Liver (tissue), 3 donors: Measurements from ENCODE around the gene ZMYND8.

Experiments
- EGR1 ChIP-seq, 2 donors: IDR thresholded peaks; 2 replicates each; pipeline ENCODE4 v1.6.1; 2016 to 2018; ENCODE audit warnings: antibody characterized with exemption in 2 of 2, low read depth in 2 of 2
- FOXA1 ChIP-seq: IDR thresholded peaks from 2 replicates; pipeline ENCODE4 v1.6.1; 2016; ENCODE audit warnings: antibody characterized with exemption
- FOXA2 ChIP-seq: IDR thresholded peaks from 2 replicates; pipeline ENCODE4 v1.6.1; 2016; ENCODE audit warnings: antibody characterized with exemption
- GABPA ChIP-seq, 2 donors: IDR thresholded peaks in 1 of 2; conservative IDR thresholded peaks in 1 of 2; 2 replicates each; pipeline ENCODE4 v1.6.1; 2016; ENCODE audit warnings: antibody characterized with exemption in 2 of 2, mild to moderate bottlenecking in 1 of 2, moderate library complexity in 1 of 2
- JUND ChIP-seq, 2 donors: IDR thresholded peaks; 2 replicates each; pipeline ENCODE4 v1.6.1; 2016; ENCODE audit warnings: antibody characterized with exemption in 2 of 2
- RAD21 ChIP-seq, 2 donors: IDR thresholded peaks; 2 replicates each; pipeline ENCODE4 v1.6.1; 2016; ENCODE audit warnings: antibody characterized with exemption in 2 of 2, mild to moderate bottlenecking in 2 of 2
- RXRA ChIP-seq, 2 donors: IDR thresholded peaks; 2 replicates each; pipeline ENCODE4 v1.6.1; 2017 to 2018; ENCODE audit warnings: antibody characterized with exemption in 2 of 2, mild to moderate bottlenecking in 1 of 2
- TAF1 ChIP-seq: conservative IDR thresholded peaks from 2 replicates; pipeline ENCODE4 v1.6.1; 2016; ENCODE audit warnings: antibody characterized with exemption, mild to moderate bottlenecking
- YY1 ChIP-seq: IDR thresholded peaks from 2 replicates; pipeline ENCODE4 v1.6.1; 2016; ENCODE audit warnings: antibody characterized with exemption, mild to moderate bottlenecking
- TF ChIP-seq, protein P1 (sequence below): fragments of 150-350 bp; IDR thresholded peaks from 2 replicates; pipeline ENCODE4 v1.5.1; 2017; ENCODE audit warnings: improper control_type of control experiment, low read depth, low read length; ENCODE audit not compliant: missing input control
- TF ChIP-seq, protein P2 (sequence below): IDR thresholded peaks from 2 replicates; pipeline ENCODE4 v1.6.1; 2016; ENCODE audit warnings: antibody characterized with exemption
- TF ChIP-seq, protein P3 (sequence below): IDR thresholded peaks from 2 replicates; pipeline ENCODE4 v1.6.1; 2016; ENCODE audit warnings: antibody characterized with exemption
- donor health status: healthy.
- donor health status: healthy.

DNA sequence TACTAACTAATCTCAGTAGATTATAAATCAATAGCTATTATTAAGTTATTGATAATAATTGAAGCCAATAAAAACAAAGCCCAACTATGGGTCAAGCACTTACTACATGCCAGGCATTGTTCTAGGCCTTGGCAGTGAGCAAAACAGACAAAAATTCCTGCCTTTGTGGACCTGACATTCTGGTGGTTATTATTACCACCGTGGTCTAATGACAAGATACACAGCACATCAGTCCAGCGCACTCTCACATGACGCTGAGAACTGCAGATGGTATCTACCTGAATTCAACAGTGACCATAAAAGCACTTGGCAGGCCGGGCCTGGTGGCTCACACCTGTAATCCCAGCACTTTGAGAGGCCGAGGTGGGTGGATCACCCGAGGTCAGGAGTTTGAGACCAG is 121.4 kb downstream of the ZMYND8 start:
- TF ChIP-seq FOXA2 (no peak), YY1 (no peak), FOXA1 (no peak), RXRA (IDR thresholded peaks at IDR 0.05) (no peak), JUND (IDR thresholded peaks at IDR 0.05) (no peak), GABPA (IDR thresholded peaks at IDR 0.05 in 1 of 2, conservative IDR thresholded peaks at IDR 0.05 in 1 of 2) (no peak), RAD21 (IDR thresholded peaks at IDR 0.05) (no peak), TAF1 (no peak), EGR1 (IDR thresholded peaks at IDR 0.05; ENCODE audit: low read depth in 2 of 2) (no peak)
- TF ChIP-seq, protein P1, sequence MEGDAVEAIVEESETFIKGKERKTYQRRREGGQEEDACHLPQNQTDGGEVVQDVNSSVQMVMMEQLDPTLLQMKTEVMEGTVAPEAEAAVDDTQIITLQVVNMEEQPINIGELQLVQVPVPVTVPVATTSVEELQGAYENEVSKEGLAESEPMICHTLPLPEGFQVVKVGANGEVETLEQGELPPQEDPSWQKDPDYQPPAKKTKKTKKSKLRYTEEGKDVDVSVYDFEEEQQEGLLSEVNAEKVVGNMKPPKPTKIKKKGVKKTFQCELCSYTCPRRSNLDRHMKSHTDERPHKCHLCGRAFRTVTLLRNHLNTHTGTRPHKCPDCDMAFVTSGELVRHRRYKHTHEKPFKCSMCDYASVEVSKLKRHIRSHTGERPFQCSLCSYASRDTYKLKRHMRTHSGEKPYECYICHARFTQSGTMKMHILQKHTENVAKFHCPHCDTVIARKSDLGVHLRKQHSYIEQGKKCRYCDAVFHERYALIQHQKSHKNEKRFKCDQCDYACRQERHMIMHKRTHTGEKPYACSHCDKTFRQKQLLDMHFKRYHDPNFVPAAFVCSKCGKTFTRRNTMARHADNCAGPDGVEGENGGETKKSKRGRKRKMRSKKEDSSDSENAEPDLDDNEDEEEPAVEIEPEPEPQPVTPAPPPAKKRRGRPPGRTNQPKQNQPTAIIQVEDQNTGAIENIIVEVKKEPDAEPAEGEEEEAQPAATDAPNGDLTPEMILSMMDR, result no peak
- TF ChIP-seq, protein P2, sequence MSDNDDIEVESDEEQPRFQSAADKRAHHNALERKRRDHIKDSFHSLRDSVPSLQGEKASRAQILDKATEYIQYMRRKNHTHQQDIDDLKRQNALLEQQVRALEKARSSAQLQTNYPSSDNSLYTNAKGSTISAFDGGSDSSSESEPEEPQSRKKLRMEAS, result no peak
- TF ChIP-seq, protein P3, sequence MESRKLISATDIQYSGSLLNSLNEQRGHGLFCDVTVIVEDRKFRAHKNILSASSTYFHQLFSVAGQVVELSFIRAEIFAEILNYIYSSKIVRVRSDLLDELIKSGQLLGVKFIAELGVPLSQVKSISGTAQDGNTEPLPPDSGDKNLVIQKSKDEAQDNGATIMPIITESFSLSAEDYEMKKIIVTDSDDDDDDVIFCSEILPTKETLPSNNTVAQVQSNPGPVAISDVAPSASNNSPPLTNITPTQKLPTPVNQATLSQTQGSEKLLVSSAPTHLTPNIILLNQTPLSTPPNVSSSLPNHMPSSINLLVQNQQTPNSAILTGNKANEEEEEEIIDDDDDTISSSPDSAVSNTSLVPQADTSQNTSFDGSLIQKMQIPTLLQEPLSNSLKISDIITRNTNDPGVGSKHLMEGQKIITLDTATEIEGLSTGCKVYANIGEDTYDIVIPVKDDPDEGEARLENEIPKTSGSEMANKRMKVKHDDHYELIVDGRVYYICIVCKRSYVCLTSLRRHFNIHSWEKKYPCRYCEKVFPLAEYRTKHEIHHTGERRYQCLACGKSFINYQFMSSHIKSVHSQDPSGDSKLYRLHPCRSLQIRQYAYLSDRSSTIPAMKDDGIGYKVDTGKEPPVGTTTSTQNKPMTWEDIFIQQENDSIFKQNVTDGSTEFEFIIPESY, result no peak
